Gastrocnemius medialis (tissue), 4 donors: ENCODE results near the gene WWP2.

Experiments
- POLR2A ChIP-seq, 2 donors: fragments of 450-650 bp; IDR thresholded peaks; one replicate each; pipeline ENCODE4 v1.6.1; 2017; ENCODE audit warnings: antibody characterized with exemption in 2 of 2, mild to moderate bottlenecking in 2 of 2, moderate library complexity in 2 of 2
- TF ChIP-seq, protein P1 (sequence below), 5 experiments: fragments of 450-650 bp in 3 of 5; fragments of 200-600 bp in 2 of 5; sonication (generic) in 2 of 5; IDR thresholded peaks in 4 of 5; conservative IDR thresholded peaks in 1 of 5; 1 replicate in 4 of 5; 2 replicates in 1 of 5; pipeline ENCODE4 v1.5.1; 2016 to 2019; ENCODE audit warnings: antibody characterized with exemption in 5 of 5, mild to moderate bottlenecking in 3 of 5, moderate library complexity in 3 of 5

DNA sequence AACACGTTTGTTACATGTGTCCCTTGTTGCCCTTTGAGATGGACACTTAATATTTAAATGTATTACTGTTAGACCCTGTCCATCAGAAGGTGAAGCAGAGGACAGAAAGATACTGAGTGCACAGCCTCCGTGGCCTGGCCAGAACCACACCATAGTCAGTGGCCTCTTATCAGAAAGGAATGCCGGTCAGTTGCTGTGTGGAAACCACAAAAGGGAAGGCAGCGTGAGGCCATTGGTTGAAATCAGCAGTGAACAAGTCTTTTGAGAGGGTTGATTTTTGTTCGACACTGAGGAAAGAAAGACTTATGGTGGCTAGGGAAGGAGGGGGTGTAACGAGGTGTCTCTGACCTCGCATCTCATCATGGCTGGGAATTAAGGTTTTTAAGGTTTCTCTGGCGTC lies 103.6 kb downstream of the WWP2 start:
- TF ChIP-seq POLR2A (IDR thresholded peaks at IDR 0.05), result no peak
- TF ChIP-seq, protein P1, sequence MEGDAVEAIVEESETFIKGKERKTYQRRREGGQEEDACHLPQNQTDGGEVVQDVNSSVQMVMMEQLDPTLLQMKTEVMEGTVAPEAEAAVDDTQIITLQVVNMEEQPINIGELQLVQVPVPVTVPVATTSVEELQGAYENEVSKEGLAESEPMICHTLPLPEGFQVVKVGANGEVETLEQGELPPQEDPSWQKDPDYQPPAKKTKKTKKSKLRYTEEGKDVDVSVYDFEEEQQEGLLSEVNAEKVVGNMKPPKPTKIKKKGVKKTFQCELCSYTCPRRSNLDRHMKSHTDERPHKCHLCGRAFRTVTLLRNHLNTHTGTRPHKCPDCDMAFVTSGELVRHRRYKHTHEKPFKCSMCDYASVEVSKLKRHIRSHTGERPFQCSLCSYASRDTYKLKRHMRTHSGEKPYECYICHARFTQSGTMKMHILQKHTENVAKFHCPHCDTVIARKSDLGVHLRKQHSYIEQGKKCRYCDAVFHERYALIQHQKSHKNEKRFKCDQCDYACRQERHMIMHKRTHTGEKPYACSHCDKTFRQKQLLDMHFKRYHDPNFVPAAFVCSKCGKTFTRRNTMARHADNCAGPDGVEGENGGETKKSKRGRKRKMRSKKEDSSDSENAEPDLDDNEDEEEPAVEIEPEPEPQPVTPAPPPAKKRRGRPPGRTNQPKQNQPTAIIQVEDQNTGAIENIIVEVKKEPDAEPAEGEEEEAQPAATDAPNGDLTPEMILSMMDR (IDR thresholded peaks at IDR 0.05 in 4 of 5, conservative IDR thresholded peaks at IDR 0.05 in 1 of 5), result no peak
